DMS53 treated with DMSO at 0.1 percent for 48 hours (cell line): ENCODE results near the gene ACOT4.
"Not testable (repeated sequence)": the region's sequence is repeated elsewhere in the genome, so short reads cannot be mapped to it uniquely, and the experiment has no call there.

Experiments
- DNase-seq: peaks from one replicate; lab custom pipeline; 2025; ENCODE audit not compliant: unreplicated experiment; lab: John Stamatoyannopoulos, UW

The ACOT4 gene

GRCh38 chr14:73630009-73630780 is 38.5 kb downstream of the ACOT4 start:
- DNase-seq = no peak

GRCh38 chr14:73633116-73634010 is 41.7 kb downstream of the ACOT4 start:
- peak; percentile 42 for DNase-seq

GRCh38 chr14:73634011-73634833 is 42.5 kb downstream of the ACOT4 start:
- peak; percentile 34 for DNase-seq

- not testable (repeated sequence) for DNase-seq
Measured at GRCh38 chr14:73636355-73636754, 44.7 kb downstream of the ACOT4 start.

GRCh38 chr14:73637830-73638229 is 46.2 kb downstream of the ACOT4 start:
- DNase-seq = no peak

DNA sequence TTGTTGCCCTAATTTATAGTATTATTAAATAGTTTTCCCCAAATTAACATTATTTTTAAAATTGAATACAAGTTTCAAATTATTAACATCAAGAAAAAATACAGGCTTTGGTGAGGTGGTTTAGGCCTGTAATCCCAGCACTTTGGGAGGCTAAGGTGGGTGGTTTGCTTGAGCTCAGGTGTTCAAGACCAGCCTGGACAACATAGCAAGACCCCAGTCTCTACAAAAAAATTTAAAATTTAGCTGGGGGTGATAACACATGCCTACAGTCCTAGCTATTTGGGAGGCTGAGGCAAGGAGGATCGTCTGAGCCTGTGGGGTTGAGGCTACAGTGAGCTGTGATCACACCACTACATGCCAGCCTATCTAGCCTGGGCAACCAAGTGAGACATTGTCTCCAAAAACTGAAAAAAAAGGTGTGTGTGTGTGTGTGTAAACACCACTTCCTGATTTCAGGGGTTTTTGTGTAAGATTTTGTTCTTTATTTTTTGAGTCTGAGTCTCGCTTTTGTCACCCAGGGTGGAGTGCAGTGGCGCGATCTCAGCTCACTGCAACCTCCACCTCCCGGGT is 49.2 kb downstream of the ACOT4 start:
- no peak for DNase-seq

- DNase-seq = peak; percentile 68
Measured at GRCh38 chr14:73644531-73645247, 53.0 kb downstream of the ACOT4 start, which contains the start of gene DNAL1. TSS of gene DNAL1 (plus strand) at chr14:73644986. CDS start at chr14:73645040, 54 bp downstream.

DNA sequence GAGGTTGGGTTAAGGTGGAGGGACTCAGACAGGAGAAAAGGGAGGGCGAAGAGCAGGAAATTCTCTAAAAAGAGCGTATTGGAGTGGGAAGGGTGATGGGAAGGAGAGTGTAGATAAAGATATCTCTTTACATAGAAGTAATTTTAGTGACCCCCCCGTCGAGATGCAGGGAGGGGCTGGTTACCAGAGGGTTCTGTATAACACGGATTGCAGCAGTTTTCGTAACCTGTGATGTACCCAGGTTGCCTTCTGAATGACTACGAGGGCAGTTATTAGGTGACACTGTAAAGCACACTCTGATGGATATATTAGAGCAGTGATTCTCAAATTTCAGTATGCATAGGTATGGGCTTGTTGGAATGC is 53.6 kb downstream of the ACOT4 start:
- no peak for DNase-seq
